Measurements from ENCODE around the gene NAALADL2. TPM values are rescaled to one million over a fixed set of nuclear protein-coding genes. Genes with fewer than 3 reads are reported as not detected.

The NAALADL2 gene
- total and polyA plus RNA-seq, 2 of the 8 experiments (the other 6 are each of a cell fraction or from before 2014, with no cell fraction given): 0.12 to 0.22 TPM

DNA sequence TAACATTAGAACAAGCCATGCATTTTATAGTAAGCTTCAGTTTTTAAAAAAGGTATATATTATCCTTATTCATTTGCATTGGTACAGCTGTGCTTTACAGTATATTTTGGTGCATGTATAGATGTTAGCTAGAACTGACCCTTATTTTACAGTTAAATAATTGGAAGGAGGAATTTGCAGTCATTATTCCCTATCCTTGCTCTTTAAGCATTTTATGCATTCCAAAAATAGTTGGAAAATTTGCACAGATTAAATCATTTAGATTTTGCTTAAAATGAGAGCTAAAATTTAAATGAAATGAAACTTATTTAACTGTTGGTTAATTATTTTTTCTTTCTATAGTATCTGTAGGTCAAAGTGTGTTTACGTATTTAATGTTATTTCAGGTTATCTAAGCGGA lies 667.1 kb downstream of the NAALADL2 start:
- POLR2A ChIA-PET (ENCODE audit: partially characterized antibody): no interaction called here
- H3K23ac ChIP-seq (ENCODE audit: insufficient read length): no peak overlapping the region

More for the DNA sequence above, 667.1 kb downstream of the NAALADL2 start:
- Histone ChIP-seq H3K4me1 (replicated peaks in 1 of 4; ENCODE audit: control insufficient read depth in 3 of 4, insufficient read depth in 4 of 4, low read length in 3 of 4) (peaks cover 0 to 6% (median 0%) of the 10 kb centered on the region in 4 experiments; a peak in 2 of 7 replicates), H4K8ac (ENCODE audit: extremely low read depth, insufficient read depth, low read length) (no peak overlapping the region), H4K20me1 (replicated peaks in 1 of 2; ENCODE audit: control insufficient read depth in 1 of 2, insufficient read depth in 2 of 2, low read length in 2 of 2) (no peaks in the 10 kb centered on the region), H3K4me3 (ENCODE audit: extremely low read depth in 1 of 4, insufficient read depth in 2 of 4, low read depth in 3 of 4, low read length in 4 of 4) (peak overlapping the region in 1 of 4 experiments; percentile 41; a peak in 3 of 8 replicates), H2BK12ac (ENCODE audit: low read depth, low read length) (no peak overlapping the region), H3K36me3 (ENCODE audit: control insufficient read depth in 2 of 4, insufficient read depth in 4 of 4, low read length in 3 of 4) (no peaks in the 10 kb centered on the region), H3K27ac (ENCODE audit: low read depth, low read length) (no peak overlapping the region), H2BK120ac (replicated peaks; ENCODE audit: low read depth, low read length) (no peak overlapping the region), H3K23me2 (ENCODE audit: low read depth, low read length) (no peaks in the 10 kb centered on the region), H4K5ac (ENCODE audit: insufficient read length, low read depth, low read length) (no peak overlapping the region), H2AK5ac (ENCODE audit: low read depth, low read length) (no peak overlapping the region), H3K4me2 (ENCODE audit: insufficient read depth in 1 of 2, low read depth in 2 of 2, low read length in 2 of 2) (peak overlapping the region; percentile 34 to 50), H3K4ac (replicated peaks; ENCODE audit: insufficient read length, low read depth, low read length) (no peak overlapping the region), H3K79me1 (ENCODE audit: low read depth, low read length) (no peaks in the 10 kb centered on the region), H2AFZ (ENCODE audit: low read length) (no peak overlapping the region), H4K91ac (replicated peaks; ENCODE audit: insufficient read length, low read length) (no peak overlapping the region), H3K9ac (replicated peaks in 1 of 4; ENCODE audit: extremely low read depth in 1 of 4, low read depth in 3 of 4, low read length in 3 of 4) (no peak overlapping the region), H2BK15ac (ENCODE audit: low read length) (no peak overlapping the region), H3K14ac (ENCODE audit: insufficient read length) (no peak overlapping the region), H2BK5ac (ENCODE audit: low read depth, low read length) (no peak overlapping the region), H3K56ac (replicated peaks; ENCODE audit: insufficient read length, low read depth, low read length) (no peak overlapping the region), H3K79me2 (ENCODE audit: control insufficient read depth in 1 of 2, insufficient read depth in 2 of 2, low read length in 2 of 2) (no peaks in the 10 kb centered on the region), H3K27me3 (replicated peaks in 1 of 4; ENCODE audit: control insufficient read depth in 3 of 4, extremely low read depth in 1 of 4, insufficient read depth in 3 of 4, low read length in 3 of 4) (no peaks in the 10 kb centered on the region), H3K9me3 (ENCODE audit: insufficient read depth in 2 of 2, low read depth in 1 of 2, low read length in 1 of 2) (no peaks in the 10 kb centered on the region), H3K18ac (ENCODE audit: extremely low read depth, low read length) (no peak overlapping the region), H2BK20ac (ENCODE audit: low read length) (no peak overlapping the region)
- CTCF ChIA-PET (ENCODE audit: partially characterized antibody): interaction anchor here (0.6 to 1.1 kb wide), 4 partner anchors 41 to 478 kb away, joined by 3 to 4 read pairs (median 3); no protein-coding TSS in a partner anchor
- 71% methylated on average over 2 of the region's 2 CpGs; no CpG with 5 or more reads in 1 of the 2 experiments for WGBS, 2 experiments (ENCODE audit: extremely low coverage in 1 of 2, insufficient coverage in 1 of 2, insufficient read length in 1 of 2, insufficient replicate concordance in 2 of 2, low coverage in 1 of 2, low lambda C conversion rate in 2 of 2, missing lambda C conversion rate in 1 of 2)
- DNase-seq (ENCODE audit: low read depth in 1 of 2, low spot score in 2 of 2) (no peak), FAIRE-seq (no peak)
- TF ChIP-seq CEBPB (IDR thresholded peaks at IDR 0.05; ENCODE audit: low read depth, low read length): no peak
- no peak for TF ChIP-seq SIX5 (IDR thresholded peaks at IDR 0.05; ENCODE audit: low read depth, low read length)
- no peak for TF ChIP-seq CTBP2 (IDR thresholded peaks at IDR 0.05; ENCODE audit: borderline replicate concordance, insufficient read depth, insufficient read length, low read length)
- TF ChIP-seq, protein P1, sequence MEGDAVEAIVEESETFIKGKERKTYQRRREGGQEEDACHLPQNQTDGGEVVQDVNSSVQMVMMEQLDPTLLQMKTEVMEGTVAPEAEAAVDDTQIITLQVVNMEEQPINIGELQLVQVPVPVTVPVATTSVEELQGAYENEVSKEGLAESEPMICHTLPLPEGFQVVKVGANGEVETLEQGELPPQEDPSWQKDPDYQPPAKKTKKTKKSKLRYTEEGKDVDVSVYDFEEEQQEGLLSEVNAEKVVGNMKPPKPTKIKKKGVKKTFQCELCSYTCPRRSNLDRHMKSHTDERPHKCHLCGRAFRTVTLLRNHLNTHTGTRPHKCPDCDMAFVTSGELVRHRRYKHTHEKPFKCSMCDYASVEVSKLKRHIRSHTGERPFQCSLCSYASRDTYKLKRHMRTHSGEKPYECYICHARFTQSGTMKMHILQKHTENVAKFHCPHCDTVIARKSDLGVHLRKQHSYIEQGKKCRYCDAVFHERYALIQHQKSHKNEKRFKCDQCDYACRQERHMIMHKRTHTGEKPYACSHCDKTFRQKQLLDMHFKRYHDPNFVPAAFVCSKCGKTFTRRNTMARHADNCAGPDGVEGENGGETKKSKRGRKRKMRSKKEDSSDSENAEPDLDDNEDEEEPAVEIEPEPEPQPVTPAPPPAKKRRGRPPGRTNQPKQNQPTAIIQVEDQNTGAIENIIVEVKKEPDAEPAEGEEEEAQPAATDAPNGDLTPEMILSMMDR (IDR thresholded peaks at IDR 0.05; ENCODE audit: control extremely low read depth in 1 of 3, insufficient read depth in 1 of 3, low read depth in 1 of 3, low read length in 3 of 3): no peak
- TF ChIP-seq CHD2 (IDR thresholded peaks at IDR 0.05; ENCODE audit: low read length): no peak
